Panc1 (cell line): ENCODE data around the gene CROCC2. TPM values are rescaled to one million over a fixed set of nuclear protein-coding genes. Genes with fewer than 3 reads are reported as not detected.

Experiments
- ATAC-seq: fragments of 200-7000 bp; cut with Tn5 transposase; 2 replicates; pipeline ENCODE4 v1.9.1; 2020; ENCODE audit warnings: mild to moderate bottlenecking, moderate library complexity
- BruUV-seq: library from RNA; stranded (reverse); fragments of 400-500 nt; replicated peaks from 2 replicates; lab custom pipeline; 2021; lab: Mats Ljungman, UMichigan
- CTCF ChIA-PET: fragments of 300-600 bp; sonication (Branson Sonifier 250); formaldehyde crosslinking; loops from one replicate; lab custom pipeline; 2022; ENCODE audit warnings: antibody characterized with exemption; lab: Charles Lee
- POLR2A ChIA-PET: fragments of 300-600 bp; sonication (Branson Sonifier 250); formaldehyde crosslinking; loops from one replicate; lab custom pipeline; 2022; ENCODE audit warnings: antibody characterized with exemption; lab: Charles Lee
- DNase-seq: peaks from one replicate; pipeline ENCODE4 v3.0.0-alpha.2; 2010; ENCODE audit warnings: low read depth, low spot score
- H3K27ac ChIP-seq: 2 replicates; pipeline ENCODE4 v1.5.1; 2011; ENCODE audit warnings: mild to moderate bottlenecking, low read length, inconsistent platforms
- H3K27me3 ChIP-seq: fragments of 200-500 bp; sonication (Bioruptor generic); 2 replicates; pipeline ENCODE4 v1.6.0; 2014; ENCODE audit warnings: low read length, inconsistent platforms; ENCODE audit not compliant: control insufficient read depth, insufficient read depth
- H3K36me3 ChIP-seq: fragments of 200-500 bp; sonication (Bioruptor generic); 2 replicates; pipeline ENCODE4 v1.5.1; 2014; ENCODE audit warnings: inconsistent platforms, mild to moderate bottlenecking, low read length, moderate library complexity; ENCODE audit not compliant: control insufficient read depth, insufficient read depth
- H3K4me1 ChIP-seq: 2 replicates; pipeline ENCODE4 v1.5.1; 2011; ENCODE audit warnings: inconsistent platforms, mild to moderate bottlenecking, low read length, moderate library complexity; ENCODE audit not compliant: control insufficient read depth, insufficient read depth
- H3K4me3 ChIP-seq, 2 experiments: 2 replicates each; pipeline ENCODE4 v1.5.1; 2011 to 2012; ENCODE audit warnings: low read depth in 2 of 2, low read length in 2 of 2, mild to moderate bottlenecking in 2 of 2, inconsistent platforms in 1 of 2, moderate library complexity in 1 of 2
- H3K9me3 ChIP-seq: fragments of 200-500 bp; sonication (Bioruptor generic); 2 replicates; pipeline ENCODE4 v1.5.1; 2014; ENCODE audit warnings: low read depth, mild to moderate bottlenecking, inconsistent platforms, low read length, moderate library complexity; ENCODE audit not compliant: control insufficient read depth, insufficient read depth
- CTCF ChIP-seq: fragments of 450-650 bp; IDR thresholded peaks from 2 replicates; pipeline ENCODE4 v1.5.1; 2017; ENCODE audit warnings: mild to moderate bottlenecking
- POLR2AphosphoS5 ChIP-seq: IDR thresholded peaks from 2 replicates; pipeline ENCODE4 v1.6.1; 2012; ENCODE audit warnings: mild to moderate bottlenecking, low read depth, low read length, moderate library complexity
- REST ChIP-seq, 2 experiments: IDR thresholded peaks; 2 replicates each; pipeline ENCODE4 v1.6.1; 2011 to 2012; ENCODE audit warnings: low read depth in 2 of 2, control low read depth in 1 of 2, low read length in 1 of 2, mild to moderate bottlenecking in 1 of 2, moderate library complexity in 1 of 2; ENCODE audit not compliant: insufficient read depth in 1 of 2
- SIN3A ChIP-seq: IDR thresholded peaks from 2 replicates; pipeline ENCODE4 v1.6.1; 2012; ENCODE audit warnings: low read depth, mild to moderate bottlenecking, low read length, moderate library complexity, borderline replicate concordance; ENCODE audit not compliant: insufficient read depth
- TCF7L2 ChIP-seq: IDR thresholded peaks from 2 replicates; pipeline ENCODE4 v1.6.1; 2011; ENCODE audit warnings: mild to moderate bottlenecking, low read depth, low read length, inconsistent platforms
- in situ Hi-C: cut with HindIII; loops from 2 replicates; pipeline ENCODE4 v1.10.0; 2016; ENCODE audit warnings: low sequenced_read_pairs, low pct_unique_long_range_greater_than_20kb
- intact Hi-C: fragments of 100-400 bp; cut with micrococcal nuclease; formaldehyde crosslinking; loops from one replicate; pipeline ENCODE4 v1.10.0; 2022; ENCODE audit not compliant: unreplicated experiment
- total RNA-seq: library from RNA; stranded (reverse); gene quantifications from one replicate; pipeline ENCODE4 v1.2.1, GENCODE V29; 2021; ENCODE audit not compliant: unreplicated experiment

Gene CROCC2
- total RNA-seq, 1 experiment from 2014 or later = 0.23 TPM

- CTCF ChIA-PET = interaction anchor here (0.7 kb wide), 1 partner anchor 36 kb away, joined by 3 read pairs; no protein-coding TSS in a partner anchor
- H3K4me3 ChIP-seq = no peak overlapping the region
- in situ Hi-C loops = no loop called here
- DNase-seq = no peak
- no peaks in the 10 kb centered on the region for H3K36me3 ChIP-seq
- no peak overlapping the region for H3K27ac ChIP-seq
- intact Hi-C loops = no loop called here
- POLR2A ChIA-PET = no interaction called here
- BruUV-seq = no TSS peak
- H3K4me1 ChIP-seq = no peaks in the 10 kb centered on the region
- no peaks in the 10 kb centered on the region for H3K9me3 ChIP-seq
- ATAC-seq = no peak
- TF ChIP-seq TCF7L2 (no peak), CTCF (no peak), POLR2AphosphoS5 (no peak), SIN3A (no peak), REST (IDR thresholded peaks at IDR 0.05; ENCODE audit: insufficient read depth in 1 of 2, low read depth in 2 of 2, low read length in 1 of 2) (no peak)
- H3K27me3 ChIP-seq = no peaks in the 10 kb centered on the region
Measured at GRCh38 chr2:240876035-240876474, 30.1 kb upstream of the CROCC2 start.

GRCh38 chr2:240876475-240877251 lies 29.5 kb upstream of the CROCC2 start:
- ATAC-seq (no peak), DNase-seq (no peak)
- no TSS peak for BruUV-seq
- no peak for TF ChIP-seq POLR2AphosphoS5
- TF ChIP-seq REST (IDR thresholded peaks at IDR 0.05; ENCODE audit: insufficient read depth in 1 of 2, low read depth in 2 of 2, low read length in 1 of 2) = no peak
- no peak for TF ChIP-seq CTCF
- no peak for TF ChIP-seq SIN3A
- no peak for TF ChIP-seq TCF7L2
- H3K36me3 ChIP-seq = no peaks in the 10 kb centered on the region
- in situ Hi-C loops (no loop called here), intact Hi-C loops (no loop called here)
- H3K27me3 ChIP-seq = no peaks in the 10 kb centered on the region
- H3K27ac ChIP-seq = no peak overlapping the region
- ChIA-PET POLR2A (no interaction called here), CTCF (interaction anchor here (0.6 to 0.7 kb wide), 2 partner anchors 36 to 51 kb away, joined by 3 read pairs; no protein-coding TSS in a partner anchor)
- H3K4me3 ChIP-seq = no peak overlapping the region
- no peaks in the 10 kb centered on the region for H3K9me3 ChIP-seq
- H3K4me1 ChIP-seq = no peaks in the 10 kb centered on the region
